Large intestine (tissue), 3 donors: ENCODE results near the gene ASTN2. TPM values are rescaled to one million over a fixed set of nuclear protein-coding genes. Genes with fewer than 3 reads are reported as not detected.

Source experiments
- DNase-seq, 2 donors: peaks; one replicate each; pipeline versions ENCODE4 v3.0.0 to v3.0.0-alpha.2; 2013
- H3K27ac ChIP-seq: one replicate; pipeline ENCODE4 v1.5.1; 2013; ENCODE audit warnings: low read length
- H3K27me3 ChIP-seq: 2 replicates; pipeline ENCODE4 v1.6.1; 2013; ENCODE audit warnings: low read length; ENCODE audit not compliant: control insufficient read depth, insufficient read depth
- H3K36me3 ChIP-seq: 2 replicates; pipeline ENCODE4 v1.6.1; 2013; ENCODE audit warnings: low read length; ENCODE audit not compliant: control insufficient read depth, insufficient read depth
- H3K4me1 ChIP-seq: one replicate; pipeline ENCODE4 v1.6.1; 2013; ENCODE audit warnings: low read length; ENCODE audit not compliant: control insufficient read depth, insufficient read depth
- H3K4me3 ChIP-seq: one replicate; pipeline ENCODE4 v1.5.1; 2013; ENCODE audit warnings: low read length
- H3K9me3 ChIP-seq: one replicate; pipeline ENCODE4 v1.6.1; 2013; ENCODE audit warnings: mild to moderate bottlenecking, low read depth, low read length, moderate library complexity; ENCODE audit not compliant: control insufficient read depth
- WGBS: methylation state at CpG from one replicate; pipeline ENCODE4 v1.1.5; 2013; ENCODE audit warnings: low lambda C conversion rate; ENCODE audit not compliant: insufficient coverage; 5-methylcytosine and 5-hydroxymethylcytosine counted together
- polyA plus RNA-seq: library from polyadenylated mRNA; unstranded; fragments of 120-200 nt; gene quantifications from one replicate; pipeline ENCODE4 v1.2.1, GENCODE V29; 2013

ASTN2 gene
- polyA plus RNA-seq, 1 donor, result 11.4 TPM

- H3K27ac ChIP-seq, result no peak overlapping the region
- H3K4me1 ChIP-seq, result no peaks in the 10 kb centered on the region
- WGBS, result no CpG with 5 or more reads among the region's 5 CpGs
- H3K9me3 ChIP-seq, result no peaks in the 10 kb centered on the region
- DNase-seq, result no peak
- H3K27me3 ChIP-seq, result no peaks in the 10 kb centered on the region
- H3K4me3 ChIP-seq, result no peak overlapping the region
- no peaks in the 10 kb centered on the region for H3K36me3 ChIP-seq
Measured at GRCh38 chr9:117304549-117304948, 110.3 kb downstream of the ASTN2 start.

DNA sequence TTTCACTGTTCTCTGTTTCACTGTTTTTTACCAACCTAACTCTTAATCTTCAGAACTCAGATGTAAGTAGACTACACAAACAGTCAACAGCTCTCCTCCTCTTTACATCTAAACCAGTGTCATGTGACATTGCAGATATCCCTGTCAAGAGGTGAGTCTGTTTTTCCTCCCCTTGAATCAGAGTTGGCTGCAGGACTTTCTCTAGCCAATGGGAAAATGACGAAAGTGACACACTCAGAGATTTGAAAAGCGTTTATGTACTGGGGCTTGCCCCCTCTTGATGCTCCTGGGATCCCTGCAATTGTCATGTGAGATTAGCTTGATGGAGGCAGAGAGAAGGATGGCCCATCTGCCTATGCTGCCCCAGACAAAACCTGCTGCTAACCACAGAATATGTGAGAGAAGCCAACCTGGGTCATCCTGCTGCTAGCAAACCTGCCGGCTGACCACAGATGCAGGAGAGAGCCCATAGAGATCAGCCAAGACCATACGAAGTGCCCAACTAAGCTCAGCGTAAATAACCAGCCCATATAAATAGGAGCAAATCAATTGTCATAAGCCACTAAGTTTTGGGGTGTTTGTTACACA lies 111.1 kb downstream of the ASTN2 start:
- WGBS, result no CpG with 5 or more reads among the region's 5 CpGs
- no peak overlapping the region for H3K27ac ChIP-seq
- DNase-seq, result no peak
- no peaks in the 10 kb centered on the region for H3K36me3 ChIP-seq
- no peaks in the 10 kb centered on the region for H3K27me3 ChIP-seq
- no peaks in the 10 kb centered on the region for H3K9me3 ChIP-seq
- H3K4me1 ChIP-seq, result no peaks in the 10 kb centered on the region
- H3K4me3 ChIP-seq, result no peak overlapping the region

DNA sequence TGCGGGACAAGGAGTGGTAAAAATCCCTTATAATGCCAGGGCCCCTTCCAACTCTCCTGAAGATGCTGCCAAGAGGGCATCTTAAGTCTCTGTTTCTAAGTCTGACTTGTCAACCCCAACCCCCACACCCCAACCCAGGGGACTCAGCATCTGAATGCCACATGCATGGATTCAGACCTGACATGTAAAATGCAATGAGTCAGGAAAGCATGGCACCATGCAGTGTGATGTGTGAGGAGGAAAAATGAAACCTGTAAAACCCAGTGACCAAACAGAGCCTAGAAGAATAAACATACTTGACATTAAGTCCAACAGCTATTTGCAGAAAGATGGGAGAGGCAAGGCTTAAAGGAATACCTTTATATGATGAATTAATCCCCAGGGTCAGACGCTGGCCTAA lies 112.4 kb downstream of the ASTN2 start:
- H3K4me1 ChIP-seq, result no peaks in the 10 kb centered on the region
- H3K9me3 ChIP-seq, result no peaks in the 10 kb centered on the region
- no peaks in the 10 kb centered on the region for H3K36me3 ChIP-seq
- no peak for DNase-seq
- no CpG with 5 or more reads among the region's 2 CpGs for WGBS
- H3K27me3 ChIP-seq, result no peaks in the 10 kb centered on the region
- H3K4me3 ChIP-seq, result no peak overlapping the region
- no peak overlapping the region for H3K27ac ChIP-seq

GRCh38 chr9:117300371-117301110 lies 114.3 kb downstream of the ASTN2 start:
- 83% methylated on average over 1 of the region's 4 CpGs for WGBS
- no peak overlapping the region for H3K4me3 ChIP-seq
- no peak overlapping the region for H3K27ac ChIP-seq
- H3K36me3 ChIP-seq, result no peaks in the 10 kb centered on the region
- DNase-seq, result no peak
- no peaks in the 10 kb centered on the region for H3K9me3 ChIP-seq
- no peaks in the 10 kb centered on the region for H3K4me1 ChIP-seq
- H3K27me3 ChIP-seq, result no peaks in the 10 kb centered on the region

- Histone ChIP-seq H3K27ac (no peak overlapping the region), H3K27me3 (no peaks in the 10 kb centered on the region), H3K4me3 (no peak overlapping the region), H3K9me3 (no peaks in the 10 kb centered on the region), H3K36me3 (no peaks in the 10 kb centered on the region), H3K4me1 (no peaks in the 10 kb centered on the region)
- DNase-seq, result no peak
- WGBS, result no CpG with 5 or more reads among the region's 1 CpG
Measured at GRCh38 chr9:117296453-117296852, 118.4 kb downstream of the ASTN2 start.

DNA sequence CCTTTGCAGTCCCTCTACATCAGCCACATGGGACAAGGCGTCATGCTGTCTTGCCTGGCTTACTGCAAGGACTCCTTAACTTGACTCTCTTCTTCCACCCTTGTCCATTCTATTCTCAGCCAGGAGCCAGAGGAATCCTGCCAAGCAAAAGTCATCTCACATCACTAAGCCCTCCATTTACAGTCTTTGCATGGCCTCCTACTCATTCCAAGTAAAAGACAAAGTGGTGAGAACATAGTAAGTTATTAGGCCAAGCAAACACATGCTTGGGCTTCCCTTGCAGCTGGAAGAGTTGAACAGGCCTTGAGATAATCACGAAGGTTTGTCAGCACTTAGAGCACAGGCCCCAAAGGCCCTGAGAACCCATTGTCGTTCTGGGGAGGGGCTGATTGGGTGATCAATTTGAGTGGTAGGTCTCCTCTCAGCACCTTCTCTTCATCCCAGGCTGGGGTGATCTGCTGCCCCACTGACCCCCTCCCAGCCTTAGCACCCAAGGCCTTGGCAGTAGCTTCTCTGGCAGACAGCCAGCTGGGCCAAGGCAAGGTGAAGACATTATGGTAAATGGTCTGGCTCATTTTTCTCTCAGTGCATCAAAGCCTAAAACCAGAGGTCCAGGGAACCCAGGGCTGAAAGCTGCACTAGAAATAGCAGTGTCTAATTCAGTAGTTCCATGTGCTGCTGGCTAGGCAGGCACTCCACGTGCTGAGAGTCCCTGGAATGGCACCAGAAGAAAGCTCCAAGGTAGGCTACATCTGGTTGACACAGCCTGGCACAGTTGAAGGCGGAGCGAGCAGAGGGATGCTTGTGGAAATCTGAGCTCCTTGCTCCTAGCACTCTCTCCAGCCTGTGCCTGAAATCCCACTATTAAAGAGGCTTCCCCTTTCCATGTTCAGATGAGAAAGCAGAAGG lies 121.4 kb downstream of the ASTN2 start:
- no peaks in the 10 kb centered on the region for H3K27me3 ChIP-seq
- no peaks in the 10 kb centered on the region for H3K9me3 ChIP-seq
- no peaks in the 10 kb centered on the region for H3K36me3 ChIP-seq
- no peak overlapping the region for H3K4me3 ChIP-seq
- H3K27ac ChIP-seq, result no peak overlapping the region
- H3K4me1 ChIP-seq, result no peaks in the 10 kb centered on the region
- WGBS, result no CpG with 5 or more reads among the region's 6 CpGs
- no peak for DNase-seq

DNA sequence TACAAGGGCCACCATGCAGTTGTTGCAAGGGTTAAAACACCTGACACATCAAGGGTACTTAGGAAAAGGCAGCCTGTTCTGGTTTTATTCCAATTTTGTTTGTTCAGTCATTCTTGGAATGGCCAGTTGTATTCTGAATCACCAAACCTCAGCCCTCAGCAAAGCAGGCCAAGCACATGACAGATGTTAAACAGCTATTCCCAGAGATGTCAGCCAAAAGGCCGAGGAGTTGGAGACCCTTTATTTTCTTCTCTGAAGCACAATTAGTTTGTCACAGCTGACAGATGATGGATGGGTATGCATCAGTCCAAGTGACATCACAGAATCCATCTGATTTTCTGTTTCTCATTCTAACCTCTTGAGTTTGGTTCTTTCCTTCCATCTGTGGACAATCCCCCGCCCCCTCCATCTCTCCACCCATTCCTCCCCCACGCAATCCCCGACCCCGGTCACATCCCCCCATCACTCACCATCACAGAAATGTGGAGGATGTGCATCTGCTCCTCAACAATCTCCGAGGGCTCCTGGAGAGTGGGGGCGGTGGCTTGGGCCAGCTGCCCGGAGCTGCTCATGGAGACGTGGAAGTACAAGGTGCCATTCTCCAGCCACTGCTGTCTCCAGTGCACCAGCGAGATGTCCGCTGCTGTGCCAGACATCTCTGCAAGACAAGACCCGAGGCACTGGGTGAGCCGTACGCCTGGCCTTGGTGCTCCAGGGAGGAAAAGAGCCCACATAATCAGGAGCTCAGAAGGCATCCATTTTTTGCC lies 123.8 kb downstream of the ASTN2 start:
- Histone ChIP-seq H3K27ac (no peak overlapping the region), H3K4me3 (no peak overlapping the region), H3K9me3 (no peaks in the 10 kb centered on the region), H3K36me3 (no peaks in the 10 kb centered on the region), H3K27me3 (no peaks in the 10 kb centered on the region), H3K4me1 (no peaks in the 10 kb centered on the region)
- DNase-seq, result no peak
- WGBS, result no CpG with 5 or more reads among the region's 14 CpGs

DNA sequence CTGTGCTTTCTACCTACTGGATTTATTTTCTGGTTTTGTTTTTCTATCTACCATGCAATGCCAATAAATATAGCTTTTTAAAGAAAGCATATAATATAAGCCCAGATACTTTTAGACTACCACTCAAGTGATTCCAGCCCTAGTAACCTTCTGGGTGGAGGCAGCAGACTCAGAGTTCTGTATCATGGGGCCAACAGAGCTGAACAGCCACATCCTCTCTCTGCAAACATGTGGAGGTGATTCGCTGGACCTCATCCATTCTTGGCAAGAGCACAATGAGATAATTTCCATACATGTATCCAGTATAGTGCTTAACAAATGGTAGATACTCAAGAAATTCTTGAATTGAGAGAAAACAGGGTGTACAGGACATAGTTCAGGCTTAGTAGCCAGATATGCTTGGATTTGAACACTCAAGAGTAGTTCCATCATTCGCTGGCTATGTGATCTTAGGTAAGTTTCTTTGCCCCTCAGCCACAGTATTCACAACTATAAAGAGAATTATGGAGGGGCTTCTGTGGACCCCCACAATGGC lies 124.5 kb downstream of the ASTN2 start:
- no peaks in the 10 kb centered on the region for H3K4me1 ChIP-seq
- no peaks in the 10 kb centered on the region for H3K27me3 ChIP-seq
- no peaks in the 10 kb centered on the region for H3K36me3 ChIP-seq
- H3K9me3 ChIP-seq, result no peaks in the 10 kb centered on the region
- H3K4me3 ChIP-seq, result no peak overlapping the region
- no peak for DNase-seq
- H3K27ac ChIP-seq, result no peak overlapping the region
- WGBS, result no CpG with 5 or more reads among the region's 2 CpGs

DNA sequence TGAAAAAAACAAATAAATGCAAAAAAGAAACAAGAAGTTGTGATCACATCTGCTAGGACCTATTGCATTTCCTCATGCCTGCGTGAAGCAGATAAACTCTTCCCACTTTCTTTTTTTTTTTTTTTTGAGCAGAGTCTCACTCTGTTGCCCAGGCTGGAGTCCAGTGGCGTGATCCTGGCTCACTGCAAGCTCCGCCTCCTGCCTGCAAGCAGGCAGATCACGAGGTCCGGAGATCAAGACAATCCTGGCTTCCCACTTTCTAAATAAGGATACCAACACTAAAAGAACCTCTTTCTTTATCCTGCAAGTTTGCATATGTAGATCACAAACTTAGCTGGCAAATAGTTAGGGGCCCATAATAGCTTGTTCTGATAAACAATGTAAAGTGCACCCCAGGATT lies 128.6 kb downstream of the ASTN2 start:
- WGBS, result no CpG with 5 or more reads among the region's 5 CpGs
- H3K36me3 ChIP-seq, result no peaks in the 10 kb centered on the region
- no peaks in the 10 kb centered on the region for H3K9me3 ChIP-seq
- no peaks in the 10 kb centered on the region for H3K27me3 ChIP-seq
- H3K27ac ChIP-seq, result no peak overlapping the region
- H3K4me3 ChIP-seq, result no peak overlapping the region
- H3K4me1 ChIP-seq, result no peaks in the 10 kb centered on the region
- no peak for DNase-seq

- no peak overlapping the region for H3K4me3 ChIP-seq
- H3K27ac ChIP-seq, result no peak overlapping the region
- no peaks in the 10 kb centered on the region for H3K9me3 ChIP-seq
- DNase-seq, result no peak
- H3K36me3 ChIP-seq, result no peaks in the 10 kb centered on the region
- no peaks in the 10 kb centered on the region for H3K4me1 ChIP-seq
- no CpG with 5 or more reads among the region's 1 CpG for WGBS
- no peaks in the 10 kb centered on the region for H3K27me3 ChIP-seq
Measured at GRCh38 chr9:117284414-117284813, 130.4 kb downstream of the ASTN2 start.
